Measurements from ENCODE around the gene GALNT2. TPM values are rescaled to one million over a fixed set of nuclear protein-coding genes. Genes with fewer than 3 reads are reported as not detected.

The GALNT2 gene
- polyA plus RNA-seq, 3 donors = 19.6 to 25.6 (median 23.4) TPM

GRCh38 chr1:230066031-230066430, 1.0 kb upstream of the GALNT2 start:
- no peak for DNase-seq
- intact Hi-C loops (cut with micrococcal nuclease) = loop anchor here (5.0 to 10.0 kb wide), 5 partner anchors 34 to 441 kb away; partner anchors contain the start of genes TAF5L (in 2 of the 2) and URB2 (in 2 of the 2)
- Mint-ChIP-seq H3K4me1 (peaks cover 48% of the 10 kb centered on the region), H3K27me3 (ENCODE audit: low read depth in 3 of 3) (peaks cover 1 to 3% (median 2%) of the 10 kb centered on the region in 3 donors), H3K9me3 (peaks cover under 1 to 6% (median 3%) of the 10 kb centered on the region in 7 donors), H3K4me3 (peak overlapping the region; percentile 87 to 88), H3K36me3 (peaks cover 3 to 6% of the 10 kb centered on the region in 2 donors), H3K27ac (peak overlapping the region; percentile 83 to 96 (median 91))
- no CpG with 5 or more reads among the region's 8 CpGs for WGBS (ENCODE audit: insufficient coverage)
- no peak for TF ChIP-seq CTCF (IDR thresholded peaks at IDR 0.05)
- Histone ChIP-seq H3K27me3 (ENCODE audit: control insufficient read depth in 2 of 2, insufficient read depth in 2 of 2, low read length in 2 of 2) (no peaks in the 10 kb centered on the region), H4K20me1 (ENCODE audit: insufficient read depth, low read length) (peaks cover 33% of the 10 kb centered on the region), H3K9ac (ENCODE audit: insufficient read depth, low read length, poor library complexity, severe bottlenecking) (peak overlapping the region; percentile 62), H3K27ac (ENCODE audit: low read depth in 1 of 2, low read length in 2 of 2) (peak overlapping the region in 1 of 2 donors; percentile 79), H2AFZ (ENCODE audit: insufficient read depth, low read depth, low read length, poor library complexity, severe bottlenecking) (peak overlapping the region; percentile 88), H3K4me1 (ENCODE audit: control insufficient read depth in 1 of 2, insufficient read depth in 2 of 2, low read length in 2 of 2) (peaks cover 24 to 31% of the 10 kb centered on the region in 2 donors), H3K4me2 (replicated peaks; ENCODE audit: extremely low read depth, low read length, poor library complexity, severe bottlenecking) (peak overlapping the region; percentile 96), H3K9me3 (replicated peaks in 1 of 2; ENCODE audit: control insufficient read depth in 1 of 2, insufficient read depth in 1 of 2, low read length in 2 of 2) (no peaks in the 10 kb centered on the region), H3K79me2 (ENCODE audit: insufficient read depth, low read length) (peaks cover 37% of the 10 kb centered on the region), H3K4me3 (replicated peaks in 1 of 3; ENCODE audit: low read depth in 2 of 3, low read length in 3 of 3) (peak overlapping the region; percentile 51 to 88 (median 58)), H3K36me3 (replicated peaks in 1 of 2; ENCODE audit: control insufficient read depth in 1 of 2, insufficient read depth in 2 of 2, low read length in 2 of 2) (no peaks in the 10 kb centered on the region)

GRCh38 chr1:230067419-230067870, 407 bp downstream of the GALNT2 start:
- Mint-ChIP-seq H3K9me3 (peaks cover 0 to 3% (median 2%) of the 10 kb centered on the region in 7 donors), H3K4me3 (peak overlapping the region; percentile 95 to 96), H3K27ac (peak overlapping the region; percentile 83 to 94 (median 92)), H3K4me1 (peaks cover 49% of the 10 kb centered on the region), H3K27me3 (ENCODE audit: low read depth in 3 of 3) (peaks cover 1 to 3% (median 2%) of the 10 kb centered on the region in 3 donors), H3K36me3 (peaks cover 5 to 6% of the 10 kb centered on the region in 2 donors)
- Histone ChIP-seq H3K4me2 (replicated peaks; ENCODE audit: extremely low read depth, low read length, poor library complexity, severe bottlenecking) (peak overlapping the region; percentile 95), H4K20me1 (ENCODE audit: insufficient read depth, low read length) (peaks cover 47% of the 10 kb centered on the region), H2AFZ (ENCODE audit: insufficient read depth, low read depth, low read length, poor library complexity, severe bottlenecking) (peak overlapping the region; percentile 84), H3K9me3 (replicated peaks in 1 of 2; ENCODE audit: control insufficient read depth in 1 of 2, insufficient read depth in 1 of 2, low read length in 2 of 2) (no peaks in the 10 kb centered on the region), H3K27me3 (ENCODE audit: control insufficient read depth in 2 of 2, insufficient read depth in 2 of 2, low read length in 2 of 2) (no peaks in the 10 kb centered on the region), H3K79me2 (ENCODE audit: insufficient read depth, low read length) (peaks cover 52% of the 10 kb centered on the region), H3K4me3 (replicated peaks in 1 of 3; ENCODE audit: low read depth in 2 of 3, low read length in 3 of 3) (peak overlapping the region; percentile 80 to 91 (median 82)), H3K4me1 (ENCODE audit: control insufficient read depth in 1 of 2, insufficient read depth in 2 of 2, low read length in 2 of 2) (peaks cover 24 to 31% of the 10 kb centered on the region in 2 donors), H3K27ac (ENCODE audit: low read depth in 1 of 2, low read length in 2 of 2) (peak overlapping the region; percentile 53 to 86), H3K9ac (ENCODE audit: insufficient read depth, low read length, poor library complexity, severe bottlenecking) (peak overlapping the region; percentile 85), H3K36me3 (replicated peaks in 1 of 2; ENCODE audit: control insufficient read depth in 1 of 2, insufficient read depth in 2 of 2, low read length in 2 of 2) (no peaks in the 10 kb centered on the region)
- peak in 2 of 3 donors; percentile 14 to 15 for DNase-seq
- no peak for TF ChIP-seq CTCF (IDR thresholded peaks at IDR 0.05)
- intact Hi-C loops (cut with micrococcal nuclease) = loop anchor here (5.0 to 10.0 kb wide), 5 partner anchors 35 to 443 kb away; partner anchors contain the start of genes TAF5L (in 2 of the 2) and URB2 (in 2 of the 2)
- 0% methylated on average over 36 of the region's 44 CpGs for WGBS (ENCODE audit: insufficient coverage)

Measured in CD14-positive monocyte (primary cell).